Subcutaneous adipose tissue (tissue), 4 donors: ENCODE data around the gene ZNF446. TPM values are rescaled to one million over a fixed set of nuclear protein-coding genes. Genes with fewer than 3 reads are reported as not detected.

ENCODE experiments used
- CTCF ChIP-seq: fragments of 450-650 bp; IDR thresholded peaks from one replicate; pipeline ENCODE4 v1.5.1; 2016; ENCODE audit warnings: low read depth, mild to moderate bottlenecking, control low read depth, antibody characterized with exemption, moderate library complexity
- total RNA-seq, 4 donors: library from RNA; depleted of rRNA; stranded (reverse); fragments of >200 nt; gene quantifications; one replicate each; pipeline ENCODE4 v1.1.0, GENCODE V29; 2016

ZNF446 gene
- total RNA-seq, 4 donors from 2014 or later: 9.0 to 16.4 (median 9.4) TPM

GRCh38 chr19:58482372-58482771, 6.2 kb downstream of the ZNF446 start:
- TF ChIP-seq CTCF: no peak

- no peak for TF ChIP-seq CTCF
These were observed 7.6 kb downstream of the ZNF446 start for GRCh38 chr19:58483776-58484175.

GRCh38 chr19:58491393-58491792, 15.2 kb downstream of the ZNF446 start:
- TF ChIP-seq CTCF: no peak

- TF ChIP-seq CTCF: no peak
These were observed 16.1 kb downstream of the ZNF446 start for GRCh38 chr19:58492265-58492664.

- TF ChIP-seq CTCF: no peak
These were observed 21.6 kb downstream of the ZNF446 start for GRCh38 chr19:58497634-58498170.

- TF ChIP-seq CTCF: no peak
These were observed 22.3 kb downstream of the ZNF446 start for GRCh38 chr19:58498316-58499020.

GRCh38 chr19:58499021-58499927, 23.1 kb downstream of the ZNF446 start:
- TF ChIP-seq CTCF: no peak
